PC-9 (cell line): ENCODE results near the gene CASP8. TPM values are rescaled to one million over a fixed set of nuclear protein-coding genes. Genes with fewer than 3 reads are reported as not detected.

Source experiments
- BruUV-seq: library from RNA; stranded (reverse); fragments of 400-500 nt; replicated peaks from 2 replicates; lab custom pipeline; 2021; lab: Mats Ljungman, UMichigan
- CTCF ChIA-PET: fragments of 300-600 bp; sonication (Branson Sonifier 250); formaldehyde crosslinking; loops from one replicate; lab custom pipeline; 2022; ENCODE audit warnings: antibody characterized with exemption; lab: Charles Lee
- POLR2A ChIA-PET: fragments of 300-600 bp; sonication (Branson Sonifier 250); formaldehyde crosslinking; loops from one replicate; lab custom pipeline; 2022; ENCODE audit warnings: antibody characterized with exemption; ENCODE audit not compliant: unreplicated experiment; lab: Charles Lee
- DNase-seq, 2 experiments: peaks; one replicate each; pipeline versions ENCODE4 v3.0.0 to v3.0.0-alpha.2; 2015 to 2022; ENCODE audit warnings: mixed read lengths in 1 of 2
- H2AFZ ChIP-seq: fragments of 200-600 bp; sonication (generic); 2 replicates; pipeline ENCODE4 v1.8.1; 2017; ENCODE audit warnings: antibody characterized with exemption
- H3F3A ChIP-seq: fragments of 200-600 bp; sonication (generic); 2 replicates; pipeline ENCODE4 v1.8.1; 2017; ENCODE audit warnings: antibody characterized with exemption, mild to moderate bottlenecking, low read depth; ENCODE audit not compliant: insufficient read depth
- H3K27ac ChIP-seq: fragments of 200-600 bp; sonication (generic); 2 replicates; pipeline ENCODE4 v1.6.1; 2016; ENCODE audit warnings: mixed run types
- H3K27me3 ChIP-seq: fragments of 200-600 bp; sonication (generic); 2 replicates; pipeline ENCODE4 v1.6.1; 2016; ENCODE audit warnings: low read depth, mixed run types; ENCODE audit not compliant: insufficient read depth
- H3K36me3 ChIP-seq: fragments of 200-600 bp; sonication (generic); 2 replicates; pipeline ENCODE4 v1.6.1; 2016; ENCODE audit warnings: low read depth, mixed run types
- H3K4me1 ChIP-seq: fragments of 200-600 bp; sonication (generic); replicated peaks from 2 replicates; pipeline ENCODE4 v1.6.1; 2016; ENCODE audit warnings: mixed run types; ENCODE audit not compliant: insufficient read depth
- H3K4me2 ChIP-seq: fragments of 200-600 bp; sonication (generic); 2 replicates; pipeline ENCODE4 v1.6.1; 2017; ENCODE audit warnings: mixed run types
- H3K4me3 ChIP-seq: fragments of 200-600 bp; sonication (generic); 2 replicates; pipeline ENCODE4 v1.6.1; 2016; ENCODE audit warnings: mixed run types
- H3K79me2 ChIP-seq: fragments of 200-600 bp; sonication (generic); 2 replicates; pipeline ENCODE4 v1.6.1; 2017; ENCODE audit warnings: low read depth, mixed run types
- H3K9me2 ChIP-seq: fragments of 200-600 bp; sonication (generic); 2 replicates; pipeline ENCODE4 v1.8.1; 2017; ENCODE audit warnings: mild to moderate bottlenecking; ENCODE audit not compliant: insufficient read depth
- H3K9me3 ChIP-seq: fragments of 200-600 bp; sonication (generic); 2 replicates; pipeline ENCODE4 v1.8.1; 2016; ENCODE audit warnings: low read depth; ENCODE audit not compliant: insufficient read depth
- H4K20me1 ChIP-seq: fragments of 200-600 bp; sonication (generic); 2 replicates; pipeline ENCODE4 v1.8.1; 2017; ENCODE audit not compliant: insufficient read depth
- EZH2 ChIP-seq: fragments of 200-600 bp; sonication (generic); IDR thresholded peaks from 2 replicates; pipeline ENCODE4 v1.8.0; 2017; ENCODE audit warnings: antibody characterized with exemption, low read depth
- intact Hi-C: fragments of 100-400 bp; cut with micrococcal nuclease; formaldehyde crosslinking; loops from one replicate; pipeline ENCODE4 v1.10.0; 2022; ENCODE audit not compliant: unreplicated experiment
- total RNA-seq: library from RNA; stranded (reverse); gene quantifications from 2 replicates; pipeline ENCODE4 v1.2.3, GENCODE V29; 2021
- TF ChIP-seq, protein P1 (sequence below): fragments of 200-600 bp; sonication (generic); conservative IDR thresholded peaks from 2 replicates; pipeline ENCODE4 v1.6.1; 2017; ENCODE audit warnings: mixed run types, antibody characterized with exemption, mild to moderate bottlenecking, moderate library complexity

CASP8 gene
- total RNA-seq, 1 experiment from 2014 or later: 48.2 TPM

DNA sequence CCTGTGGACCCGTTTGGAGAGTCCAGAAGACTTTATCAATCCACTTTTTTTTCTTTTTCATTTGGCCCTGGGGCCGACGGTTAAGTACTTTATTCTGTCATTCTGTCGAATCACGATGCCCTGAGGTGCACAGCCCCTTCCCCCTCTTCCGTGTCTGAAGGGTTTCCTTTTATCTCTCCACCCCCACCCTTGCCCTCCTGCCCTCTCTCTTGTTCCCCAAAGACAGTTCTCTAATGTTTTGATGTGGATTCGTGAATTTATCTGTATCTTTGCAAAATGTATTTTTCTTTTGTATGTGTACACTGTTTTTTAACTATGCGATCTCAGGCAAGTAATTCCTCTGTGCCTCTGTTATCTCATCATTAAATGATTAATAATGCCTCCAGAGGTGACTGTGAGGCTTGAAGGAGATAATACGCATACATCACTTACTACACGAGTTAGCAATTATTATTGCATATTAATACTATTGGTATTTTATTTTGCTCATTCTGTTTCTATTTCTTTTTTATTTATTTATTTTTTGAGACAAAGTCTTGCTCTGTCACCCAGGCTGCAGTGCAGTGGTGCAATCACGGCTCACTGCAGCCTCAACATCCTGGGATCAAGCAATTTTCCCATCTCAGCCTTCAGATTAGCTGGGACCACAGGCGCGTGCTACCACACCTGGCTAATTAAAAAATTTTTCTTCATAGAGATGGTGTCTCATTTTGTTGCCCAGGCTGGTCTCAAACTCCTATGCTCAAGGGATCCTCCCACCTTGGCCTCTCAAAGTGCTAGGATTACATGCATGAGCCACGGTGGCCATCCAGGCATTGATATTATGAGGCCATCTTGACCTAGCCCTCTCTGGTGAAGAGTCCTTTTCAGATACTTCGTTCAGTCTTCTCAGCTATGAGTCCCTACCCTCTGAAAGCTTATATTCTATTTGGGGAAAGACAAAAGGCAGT, 1.4 kb upstream of the CASP8 start:
- no peak for TF ChIP-seq EZH2
- TF ChIP-seq, protein P1, sequence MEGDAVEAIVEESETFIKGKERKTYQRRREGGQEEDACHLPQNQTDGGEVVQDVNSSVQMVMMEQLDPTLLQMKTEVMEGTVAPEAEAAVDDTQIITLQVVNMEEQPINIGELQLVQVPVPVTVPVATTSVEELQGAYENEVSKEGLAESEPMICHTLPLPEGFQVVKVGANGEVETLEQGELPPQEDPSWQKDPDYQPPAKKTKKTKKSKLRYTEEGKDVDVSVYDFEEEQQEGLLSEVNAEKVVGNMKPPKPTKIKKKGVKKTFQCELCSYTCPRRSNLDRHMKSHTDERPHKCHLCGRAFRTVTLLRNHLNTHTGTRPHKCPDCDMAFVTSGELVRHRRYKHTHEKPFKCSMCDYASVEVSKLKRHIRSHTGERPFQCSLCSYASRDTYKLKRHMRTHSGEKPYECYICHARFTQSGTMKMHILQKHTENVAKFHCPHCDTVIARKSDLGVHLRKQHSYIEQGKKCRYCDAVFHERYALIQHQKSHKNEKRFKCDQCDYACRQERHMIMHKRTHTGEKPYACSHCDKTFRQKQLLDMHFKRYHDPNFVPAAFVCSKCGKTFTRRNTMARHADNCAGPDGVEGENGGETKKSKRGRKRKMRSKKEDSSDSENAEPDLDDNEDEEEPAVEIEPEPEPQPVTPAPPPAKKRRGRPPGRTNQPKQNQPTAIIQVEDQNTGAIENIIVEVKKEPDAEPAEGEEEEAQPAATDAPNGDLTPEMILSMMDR: no peak
- peak overlapping the region; percentile 75 for H2AFZ ChIP-seq
- H3K4me2 ChIP-seq: peak overlapping the region; percentile 79
- H3K9me2 ChIP-seq: no peaks in the 10 kb centered on the region
- H3K4me3 ChIP-seq: peak overlapping the region; percentile 59
- ChIA-PET CTCF (interaction anchor here (0.6 kb wide), 1 partner anchor 9 kb away, joined by 3 read pairs; no protein-coding TSS in a partner anchor), POLR2A (interaction anchor here (0.5 to 0.7 kb wide), 2 partner anchors 27 to 295 kb away, joined by 4 read pairs; no protein-coding TSS in a partner anchor)
- no peaks in the 10 kb centered on the region; the same call in 1 of the 2 replicates for H3K36me3 ChIP-seq
- no peaks in the 10 kb centered on the region for H3K9me3 ChIP-seq
- DNase-seq: no peak
- H3K27ac ChIP-seq: peak overlapping the region; percentile 94
- no TSS peak for BruUV-seq
- peaks cover 45% of the 10 kb centered on the region for H3F3A ChIP-seq
- intact Hi-C loops: loop anchor here (1.0 to 5.0 kb wide), 2 partner anchors 23 to 383 kb away; partner anchors contain the start of gene TMEM237
- H4K20me1 ChIP-seq: no peaks in the 10 kb centered on the region
- no peaks in the 10 kb centered on the region for H3K27me3 ChIP-seq
- peaks cover 51% of the 10 kb centered on the region for H3K79me2 ChIP-seq
- H3K4me1 ChIP-seq: peaks cover 38% of the 10 kb centered on the region

DNA sequence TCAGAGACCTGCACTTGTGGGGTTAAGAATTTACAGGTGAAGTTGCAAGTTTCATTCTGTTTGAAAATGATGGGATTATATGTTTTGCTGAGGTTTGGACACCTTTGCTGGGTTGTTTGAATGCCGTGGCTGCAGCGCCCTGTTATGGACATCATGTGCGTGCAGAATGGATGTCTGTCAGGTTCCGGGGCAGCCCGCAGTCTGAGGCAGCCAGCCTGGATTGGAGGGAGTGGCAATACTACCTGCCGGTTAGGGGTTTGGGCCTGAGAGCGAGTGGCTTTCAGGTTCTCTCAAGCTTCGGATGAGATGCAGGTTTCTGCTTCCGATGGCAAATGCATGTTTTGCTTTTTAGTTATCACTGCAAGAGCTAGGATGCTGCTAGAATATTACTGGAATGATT, 1.1 kb downstream of the CASP8 start:
- Histone ChIP-seq H2AFZ (no peak overlapping the region), H3K4me1 (peaks cover 38% of the 10 kb centered on the region), H3K4me3 (peak overlapping the region; percentile 49; the same call in 1 of the 2 replicates), H3K79me2 (peaks cover 63% of the 10 kb centered on the region), H3F3A (peaks cover 37% of the 10 kb centered on the region), H3K9me2 (no peaks in the 10 kb centered on the region), H3K27me3 (no peaks in the 10 kb centered on the region), H3K27ac (no peak overlapping the region), H3K4me2 (peak overlapping the region; percentile 79), H3K9me3 (no peaks in the 10 kb centered on the region), H3K36me3 (peaks cover 1% of the 10 kb centered on the region; the same call in 1 of the 2 replicates), H4K20me1 (no peaks in the 10 kb centered on the region)
- no TSS peak for BruUV-seq
- ChIA-PET POLR2A (interaction anchor here (0.6 kb wide), 1 partner anchor 519 kb away, joined by 4 read pairs; the partner anchor contains the start of gene ALS2), CTCF (interaction anchor here (0.7 kb wide), 1 partner anchor 466 kb away, joined by 7 read pairs; no protein-coding TSS in a partner anchor)
- TF ChIP-seq, protein P1: no peak
- TF ChIP-seq EZH2: no peak
- no peak for DNase-seq
- intact Hi-C loops: no loop called here

DNA sequence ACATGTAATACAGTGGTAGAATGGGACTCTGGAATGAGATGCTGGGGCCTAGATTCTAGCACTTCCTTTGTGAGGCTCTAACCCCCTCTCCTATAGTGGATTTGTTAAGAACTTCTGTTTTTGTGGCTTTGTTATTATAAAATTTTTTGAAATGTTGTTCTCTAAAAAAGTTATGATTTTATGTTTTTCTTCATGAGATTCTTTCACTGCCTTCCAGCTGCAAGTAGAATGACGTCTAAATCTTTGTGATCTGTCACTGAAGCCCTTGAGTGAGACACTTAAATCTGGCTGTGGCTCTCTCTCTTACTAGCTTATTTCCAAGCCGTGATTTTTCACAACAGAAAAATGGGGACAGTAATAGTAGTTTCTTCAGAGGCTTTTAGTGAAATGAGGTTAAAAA, 1.6 kb downstream of the CASP8 start:
- POLR2A ChIA-PET: no interaction called here

More for the DNA sequence above, 1.6 kb downstream of the CASP8 start:
- no TSS peak for BruUV-seq
- Histone ChIP-seq H3K9me2 (no peaks in the 10 kb centered on the region), H3F3A (peaks cover 33% of the 10 kb centered on the region), H2AFZ (no peak overlapping the region), H3K4me2 (peak overlapping the region; percentile 79), H3K4me3 (peak overlapping the region; percentile 49; the same call in 1 of the 2 replicates), H3K36me3 (peaks cover 4% of the 10 kb centered on the region; the same call in 1 of the 2 replicates), H3K4me1 (peaks cover 33% of the 10 kb centered on the region), H3K27me3 (no peaks in the 10 kb centered on the region), H3K79me2 (peaks cover 63% of the 10 kb centered on the region), H3K9me3 (no peaks in the 10 kb centered on the region), H4K20me1 (no peaks in the 10 kb centered on the region), H3K27ac (no peak overlapping the region)
- CTCF ChIA-PET: no interaction called here
- intact Hi-C loops: no loop called here
- TF ChIP-seq EZH2: no peak
- TF ChIP-seq, protein P1: no peak
- no peak for DNase-seq
